ENCODE measurements around the gene ATRNL1.

- TF ChIP-seq CTCF (IDR thresholded peaks at IDR 0.05) (no peak), POLR2A (IDR thresholded peaks at IDR 0.05) (no peak)
Observed at GRCh38 chr10:115936926-115937767, 844.0 kb downstream of the ATRNL1 start.
